GM21825 (cell line): ENCODE data around the gene CFAP97D2.
"Not testable (repeated sequence)": the region's sequence is repeated elsewhere in the genome, so short reads cannot be mapped to it uniquely, and the experiment has no call there.

Source experiments
- ATAC-seq: cut with Tn5 transposase; IDR thresholded peaks from one replicate; pipeline ENCODE4 v1.9.1; 2021; ENCODE audit warnings: mild to moderate bottlenecking, moderate library complexity; ENCODE audit not compliant: unreplicated experiment

The CFAP97D2 gene

DNA sequence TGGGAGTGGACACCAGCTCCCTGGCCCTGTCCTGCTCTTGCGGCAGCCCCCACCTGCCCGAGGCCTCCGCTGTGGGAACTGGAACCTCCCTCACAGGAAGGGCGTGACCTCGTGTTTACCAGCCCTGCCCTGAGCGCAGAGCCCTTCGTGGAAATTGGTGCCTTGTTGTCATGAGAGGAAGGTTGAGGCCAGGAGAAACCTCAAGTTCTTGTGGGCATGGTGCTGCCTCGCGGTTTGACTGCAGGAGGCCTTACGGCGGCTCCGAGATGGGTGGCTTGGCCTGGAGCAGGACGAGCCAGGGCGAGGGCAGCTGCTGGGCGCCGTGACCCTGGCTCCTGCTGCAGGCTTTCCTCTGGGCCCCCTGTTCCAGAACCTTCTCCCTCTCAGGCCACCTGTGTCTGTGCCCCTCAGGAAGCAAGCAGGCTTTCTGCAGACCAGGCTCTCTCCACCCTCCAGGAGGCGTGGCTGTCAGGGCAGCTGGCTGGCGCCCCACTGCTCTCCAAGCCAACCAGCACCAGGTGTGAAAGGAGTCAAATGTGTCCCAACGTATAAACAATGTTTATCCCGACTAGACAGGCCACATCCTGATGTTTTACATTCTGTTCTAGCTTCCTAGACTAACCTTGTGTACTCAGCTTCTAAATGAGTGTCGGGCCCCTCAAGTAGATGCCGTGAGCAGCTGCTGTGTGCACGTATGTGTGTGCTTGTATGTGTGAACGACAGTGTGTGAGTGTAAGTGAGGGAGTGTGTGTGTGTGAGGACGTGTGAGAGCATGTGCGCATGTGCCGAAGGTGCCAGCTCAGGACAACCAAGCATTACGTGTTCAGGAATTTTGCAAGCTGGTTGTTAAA is 36.2 kb upstream of the CFAP97D2 start:
- no peak for ATAC-seq

DNA sequence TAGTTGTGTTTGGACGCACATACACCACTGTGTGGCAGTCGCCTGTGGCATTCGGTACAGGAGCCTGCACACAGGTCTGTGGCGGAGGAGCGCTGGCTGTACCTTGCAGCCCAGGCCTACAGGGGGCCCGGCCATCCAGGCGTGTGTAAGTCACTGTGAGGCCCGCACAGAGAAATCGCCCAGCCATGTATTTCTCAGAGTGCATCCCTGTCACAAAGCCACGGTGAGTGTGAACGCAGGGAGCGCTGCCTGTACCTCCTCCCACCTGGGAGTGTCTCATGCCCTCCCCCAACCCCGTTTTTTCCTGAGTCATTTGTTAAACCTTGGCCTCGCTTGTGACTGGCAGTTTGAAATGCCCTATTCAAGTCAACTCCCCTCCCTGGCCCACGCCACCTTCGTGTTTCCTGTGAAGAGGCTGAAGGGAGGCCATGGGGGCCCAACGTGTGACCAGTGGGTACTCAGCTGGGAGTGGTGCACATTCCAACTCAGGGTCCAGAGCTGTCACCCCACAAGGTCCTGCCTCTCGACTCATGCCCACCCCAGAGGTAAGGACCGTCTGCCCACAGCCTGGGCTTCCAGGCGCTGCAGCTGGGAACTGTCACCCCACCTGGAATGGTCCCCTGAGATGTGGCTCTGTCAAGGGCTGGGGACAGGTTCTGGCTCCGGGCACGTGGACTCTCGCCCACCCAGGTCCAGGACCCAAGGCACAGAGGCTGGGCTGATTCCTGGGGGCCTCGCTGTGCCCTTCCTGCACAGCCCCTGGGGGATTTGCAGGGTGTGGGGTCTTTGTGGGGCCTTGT is 35.1 kb upstream of the CFAP97D2 start:
- ATAC-seq = peak; percentile 47

DNA sequence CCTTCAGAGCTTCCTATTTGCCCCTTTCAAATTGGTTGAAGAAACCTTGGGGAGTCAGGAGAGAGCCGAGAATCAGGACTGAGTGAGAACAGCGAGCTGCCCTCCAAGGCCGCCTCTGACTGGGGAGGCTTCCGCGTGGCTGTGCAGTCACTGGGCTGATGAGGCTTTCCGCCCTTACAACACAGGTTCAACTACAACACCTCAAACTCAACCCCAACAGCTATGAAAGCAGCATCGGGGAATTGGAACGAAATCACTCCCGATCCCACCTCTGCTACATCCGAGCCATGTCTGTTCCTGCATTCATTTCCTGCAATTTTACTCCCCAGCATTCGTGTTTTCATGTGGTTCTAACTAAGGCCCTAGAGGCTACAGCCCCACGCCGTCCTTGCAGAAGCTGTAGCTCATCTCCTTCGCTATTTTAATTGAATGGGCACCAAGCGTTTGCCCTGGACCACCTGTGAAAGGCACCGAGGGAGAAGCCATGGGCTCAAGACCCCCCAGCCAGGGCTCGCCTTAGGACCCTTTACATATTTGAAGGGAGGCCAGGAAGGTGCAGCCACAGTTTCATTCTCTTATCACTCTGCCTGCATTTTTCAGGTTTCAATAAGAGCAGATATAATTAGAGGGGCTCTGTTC is 34.3 kb upstream of the CFAP97D2 start:
- no peak for ATAC-seq

GRCh38 chr13:114145256-114145655 is 33.8 kb upstream of the CFAP97D2 start:
- ATAC-seq = no peak

DNA sequence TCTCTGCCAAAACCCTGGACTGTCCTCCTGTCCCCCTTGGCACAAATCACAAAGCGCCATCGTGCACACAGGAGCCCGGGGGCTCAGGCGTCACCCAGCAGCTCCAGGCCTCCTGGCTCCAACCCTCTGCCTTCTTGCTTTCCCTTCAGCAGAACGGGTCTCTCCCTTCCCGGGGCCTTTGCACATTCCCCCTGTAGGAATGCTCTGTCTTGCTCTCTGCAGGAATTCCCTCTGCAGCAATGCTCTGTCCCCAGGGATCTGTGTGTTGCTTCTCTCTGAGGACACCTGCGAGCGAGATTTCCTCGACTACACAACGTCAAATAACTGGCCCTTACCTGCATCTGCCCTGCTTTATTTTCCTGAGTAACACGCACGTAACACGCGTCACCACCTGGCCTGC is 33.3 kb upstream of the CFAP97D2 start:
- ATAC-seq = no peak

DNA sequence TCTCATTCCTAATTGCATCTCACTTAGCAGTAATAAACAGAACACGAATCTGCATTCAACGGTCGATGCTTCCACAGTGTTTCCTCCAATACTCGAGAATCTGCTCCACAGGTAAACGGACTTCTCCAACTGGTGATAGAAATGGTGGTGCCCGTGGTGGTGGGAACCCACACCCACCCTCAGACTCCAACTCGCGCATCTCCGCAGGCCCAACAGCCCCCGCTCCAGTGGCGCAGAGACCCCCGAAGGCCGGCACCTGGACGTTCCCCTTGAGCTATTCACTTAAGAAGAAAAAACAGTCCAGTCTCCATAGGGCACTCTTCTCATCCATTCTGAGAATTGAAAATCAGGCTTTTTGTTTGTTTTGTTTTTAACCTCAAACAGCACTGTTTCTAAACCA is 32.9 kb upstream of the CFAP97D2 start:
- no peak for ATAC-seq

DNA sequence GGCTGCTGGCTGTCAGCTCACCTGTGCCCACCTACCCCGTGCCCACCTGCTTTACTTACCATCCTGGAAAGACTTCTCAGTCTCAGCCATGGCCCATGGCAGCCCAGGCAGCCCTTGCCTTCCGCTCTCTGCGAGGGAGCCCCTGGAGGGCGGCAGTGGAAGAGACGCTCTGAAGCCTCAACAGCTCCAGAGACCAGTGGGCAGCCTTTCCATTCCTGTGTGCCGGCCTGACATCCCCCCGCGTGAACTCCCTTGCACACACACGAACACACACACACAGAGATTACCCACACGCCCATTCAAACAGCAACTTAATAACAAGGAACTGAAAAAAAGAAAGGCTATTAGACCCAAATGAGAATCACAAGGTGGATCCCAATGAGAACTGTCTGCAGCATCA is 32.4 kb upstream of the CFAP97D2 start:
- no peak for ATAC-seq

DNA sequence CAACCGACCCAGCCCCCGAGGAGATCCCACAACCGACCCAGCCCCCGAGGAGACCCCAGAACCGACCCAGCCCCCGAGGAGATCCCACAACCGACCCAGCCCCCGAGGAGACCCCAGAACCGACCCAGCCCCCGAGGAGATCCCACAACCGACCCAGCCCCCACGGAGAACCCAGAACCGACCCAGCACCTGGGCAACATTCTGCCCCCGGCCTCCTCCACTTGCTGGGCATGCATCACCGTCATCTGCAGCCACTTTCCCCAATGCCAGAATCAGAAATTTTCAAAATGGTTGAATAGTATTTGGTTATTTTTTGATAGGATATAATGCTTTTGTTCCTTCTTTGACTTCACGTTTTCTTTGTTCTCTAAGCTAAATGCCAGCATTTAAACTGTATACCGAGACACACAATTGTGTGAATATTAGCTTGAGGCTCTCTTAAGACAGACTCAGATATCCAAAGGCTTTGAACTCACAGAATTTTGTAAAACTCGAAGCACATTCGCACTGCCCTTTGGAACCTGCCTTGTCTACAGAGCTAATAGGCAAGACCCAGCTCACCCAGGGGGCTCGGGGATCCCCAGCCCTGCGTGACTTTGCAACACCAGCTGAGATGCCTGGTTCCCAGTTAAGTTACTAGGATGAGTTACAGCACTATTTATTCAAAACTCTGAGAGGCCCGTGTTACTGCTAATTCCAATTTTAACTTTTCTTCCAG is 31.1 kb upstream of the CFAP97D2 start:
- no peak for ATAC-seq

DNA sequence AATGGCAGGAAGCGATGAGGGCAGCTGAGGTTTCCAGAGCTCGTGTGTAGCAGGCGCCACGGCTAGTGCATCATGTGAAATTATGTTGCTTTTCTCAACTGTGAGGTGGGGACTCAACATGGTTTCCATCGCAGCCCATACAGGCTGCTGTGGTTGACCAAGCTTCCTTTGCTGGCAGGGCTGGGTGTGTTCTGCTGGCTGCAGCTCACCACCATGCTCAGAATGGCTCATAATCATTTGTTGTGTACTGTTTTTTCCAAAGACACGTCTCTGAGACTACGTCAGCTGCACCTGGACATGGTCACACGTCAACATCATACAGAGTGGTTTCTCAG is 30.6 kb upstream of the CFAP97D2 start:
- peak; percentile 89 for ATAC-seq

- ATAC-seq = not testable (repeated sequence)
Observed at GRCh38 chr13:114148886-114149285, 30.2 kb upstream of the CFAP97D2 start.

GRCh38 chr13:114149774-114150740 is 29.0 kb upstream of the CFAP97D2 start:
- ATAC-seq = no peak

DNA sequence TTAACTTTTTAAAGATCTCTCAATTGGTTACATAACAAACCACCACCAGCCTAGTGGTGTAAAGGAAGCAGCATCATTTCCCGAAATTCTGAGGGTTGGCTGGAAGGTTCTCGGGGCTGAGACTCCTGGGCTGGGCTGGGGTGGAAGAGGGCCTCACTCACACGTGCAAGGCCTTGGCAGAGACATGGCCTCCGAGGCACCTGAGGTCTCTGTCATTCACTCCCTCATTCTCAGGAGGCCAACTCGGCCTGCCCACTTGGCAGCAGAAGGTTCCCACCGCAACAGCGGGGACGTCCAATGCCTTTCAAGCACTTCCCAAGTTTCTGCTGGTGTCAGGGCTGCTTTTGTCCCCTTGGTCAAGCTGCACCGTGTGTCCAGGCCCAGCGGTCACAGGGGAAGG is 28.0 kb upstream of the CFAP97D2 start:
- ATAC-seq = no peak

- ATAC-seq = no peak
Observed at GRCh38 chr13:114151565-114152284, 27.3 kb upstream of the CFAP97D2 start.

GRCh38 chr13:114152285-114152645 is 26.8 kb upstream of the CFAP97D2 start:
- ATAC-seq = no peak

- no peak for ATAC-seq
Observed at GRCh38 chr13:114152831-114153371, 26.2 kb upstream of the CFAP97D2 start.

- ATAC-seq = no peak
Observed at GRCh38 chr13:114153485-114154080, 25.5 kb upstream of the CFAP97D2 start.

- ATAC-seq = no peak
Observed at GRCh38 chr13:114154476-114154875, 24.6 kb upstream of the CFAP97D2 start.

GRCh38 chr13:114155320-114155719 is 23.7 kb upstream of the CFAP97D2 start:
- ATAC-seq = no peak
